Activated T-cell treated with anti-CD3 and anti-CD28 coated beads, Interleukin-2, amount 50 U/mL, for 24 hours (primary cell): Measurements from ENCODE around the gene ESAM.
A peak's percentile ranks its signal among the peaks of the same experiment; 100 is the strongest.

Experiments
- DNase-seq: peaks from one replicate; pipeline ENCODE4 v3.0.0-alpha.2; 2020
- H3K27ac Mint-ChIP-seq: 2 replicates; pipeline ENCODE4 v1.8.0; 2020; ENCODE audit warnings: mild to moderate bottlenecking, mixed read lengths
- H3K27me3 Mint-ChIP-seq: 2 replicates; pipeline ENCODE4 v1.8.0; 2020; ENCODE audit warnings: mixed read lengths
- H3K36me3 Mint-ChIP-seq: 2 replicates; pipeline ENCODE4 v1.8.0; 2020; ENCODE audit warnings: low read depth, mixed read lengths
- H3K4me1 Mint-ChIP-seq: 2 replicates; pipeline ENCODE4 v1.8.0; 2020; ENCODE audit warnings: low read depth, mixed read lengths
- H3K4me3 Mint-ChIP-seq: 2 replicates; pipeline ENCODE4 v1.8.0; 2020; ENCODE audit warnings: mild to moderate bottlenecking, moderate library complexity, mixed read lengths
- H3K9me3 Mint-ChIP-seq: 2 replicates; pipeline ENCODE4 v1.8.0; 2020; ENCODE audit warnings: mixed read lengths

ESAM gene

DNA sequence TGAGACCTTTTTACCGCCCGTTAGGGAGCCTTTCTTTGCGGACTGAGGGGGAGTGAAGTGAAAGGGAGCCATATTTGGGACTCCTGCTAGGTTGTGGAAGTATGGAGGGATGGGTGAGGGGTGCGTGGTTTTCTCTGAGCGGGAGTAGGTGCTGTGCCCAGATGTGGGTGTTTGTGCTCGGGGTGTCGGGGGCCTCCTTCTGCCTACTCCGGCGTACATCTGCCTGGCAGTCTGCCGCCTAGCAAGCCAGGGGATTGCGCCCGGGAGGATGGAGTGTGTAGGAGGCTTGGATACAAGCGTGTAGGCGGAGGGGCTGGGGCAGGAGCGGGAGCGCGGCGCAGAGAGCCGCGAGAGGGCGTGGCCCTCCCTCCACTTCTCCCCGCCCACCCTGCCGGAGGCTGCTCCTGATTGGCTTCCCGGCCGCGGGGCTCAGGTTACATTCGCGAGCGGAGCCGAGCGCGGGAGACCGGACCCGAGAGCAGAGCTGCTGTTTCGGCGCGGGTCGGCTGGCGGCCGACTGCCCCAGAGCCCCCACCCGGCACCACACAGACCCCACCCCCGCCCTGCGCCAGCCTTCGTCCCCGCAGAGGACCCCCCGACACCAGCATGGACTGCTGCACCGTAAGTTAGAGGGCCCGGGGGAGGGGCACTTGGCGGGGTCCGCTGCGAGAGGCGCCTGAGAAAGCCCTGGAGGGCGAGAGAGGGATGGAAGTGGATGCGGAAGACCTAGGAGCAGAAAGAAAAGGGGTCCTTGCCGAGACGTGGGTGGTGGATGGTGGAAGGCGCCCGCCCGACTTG lies 22.4 kb downstream of the ESAM start, which contains the start of gene NRGN:
NRGN (plus strand) TSS at position 464 of the 798 bp plus-strand sequence; CDS start at position 607, 143 bp downstream.
- peak within 1 kb of the TSS; percentile 79 for H3K4me3 Mint-ChIP-seq

GRCh38 chr11:124738713-124739478 lies 23.2 kb downstream of the ESAM start:
- Mint-ChIP-seq H3K4me1 (peaks cover 13% of the 10 kb centered on the region), H3K36me3 (no peaks in the 10 kb centered on the region), H3K27ac (no peak overlapping the region), H3K9me3 (no peaks in the 10 kb centered on the region), H3K4me3 (peak overlapping the region; percentile 79), H3K27me3 (peaks cover 33% of the 10 kb centered on the region)
- DNase-seq = no peak

More for the DNA sequence above, 22.4 kb downstream of the ESAM start, which contains the start of gene NRGN:
- peak within 1 kb of the TSS; percentile 30 for H3K27ac Mint-ChIP-seq
- H3K36me3 Mint-ChIP-seq = no peaks in the 10 kb centered on the region
- H3K9me3 Mint-ChIP-seq = no peaks in the 10 kb centered on the region
- H3K4me1 Mint-ChIP-seq = peaks cover 13% of the 10 kb centered on the region
- peak; percentile 87 for DNase-seq
- peaks cover 33% of the 10 kb centered on the region for H3K27me3 Mint-ChIP-seq

DNA sequence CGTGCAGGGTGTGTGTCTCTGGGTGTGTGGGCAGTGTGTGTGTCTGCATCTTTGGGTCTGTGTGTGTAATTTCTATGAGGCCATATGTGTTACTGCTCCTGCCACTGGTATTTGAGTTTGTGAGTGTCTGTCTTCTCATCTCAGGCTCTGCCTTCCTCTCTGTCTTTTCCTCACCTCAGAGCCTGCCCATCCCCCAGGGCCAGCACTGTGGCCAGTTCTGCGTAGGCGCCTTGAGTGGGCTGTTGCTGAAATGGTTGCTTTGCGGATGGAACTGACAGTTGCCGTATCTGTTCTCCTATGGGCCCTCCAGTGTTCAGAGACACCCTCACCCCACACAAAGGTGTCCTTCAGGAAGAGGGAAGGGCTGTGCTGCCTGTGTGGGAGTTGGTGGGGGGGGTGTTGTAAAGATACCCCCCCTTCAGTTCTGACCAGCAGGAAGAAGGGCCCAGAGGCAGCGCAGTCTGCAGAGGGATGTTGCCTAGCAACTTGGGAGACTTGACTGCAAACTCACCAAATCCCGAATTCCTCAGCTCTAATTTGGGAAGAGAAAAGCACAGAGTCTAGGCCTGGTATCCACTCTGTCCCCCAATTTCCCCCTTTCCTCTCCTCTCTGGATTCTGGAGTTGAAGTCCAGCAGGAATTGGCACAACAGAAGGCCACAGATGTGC lies 24.3 kb downstream of the ESAM start:
- no peak for DNase-seq
- Mint-ChIP-seq H3K27me3 (peaks cover 33% of the 10 kb centered on the region), H3K4me1 (peaks cover 13% of the 10 kb centered on the region), H3K4me3 (no peak overlapping the region), H3K27ac (no peak overlapping the region), H3K36me3 (no peaks in the 10 kb centered on the region), H3K9me3 (no peaks in the 10 kb centered on the region)

DNA sequence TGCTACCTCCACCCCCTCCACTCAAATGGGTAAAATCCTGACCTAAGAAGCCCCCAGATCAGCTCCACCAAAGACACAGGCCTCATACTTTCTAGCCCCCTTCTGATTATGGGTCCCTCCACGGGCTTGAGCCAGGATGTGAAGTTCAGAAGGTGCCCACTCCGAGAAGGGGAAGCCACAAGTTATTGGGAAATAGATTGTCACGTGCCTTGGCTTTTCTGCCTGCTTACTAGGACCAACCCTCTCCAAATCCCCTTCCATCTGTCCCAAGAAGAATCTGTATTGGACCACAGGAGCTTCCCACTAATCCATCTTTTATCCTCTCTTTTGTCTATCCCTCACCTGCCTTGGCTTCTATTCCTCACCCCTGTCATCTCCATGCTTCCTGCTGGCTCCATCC lies 25.4 kb downstream of the ESAM start:
- Mint-ChIP-seq H3K27me3 (peaks cover 31% of the 10 kb centered on the region), H3K4me1 (peaks cover 13% of the 10 kb centered on the region), H3K9me3 (no peaks in the 10 kb centered on the region), H3K4me3 (no peak overlapping the region), H3K36me3 (no peaks in the 10 kb centered on the region), H3K27ac (no peak overlapping the region)
- no peak for DNase-seq

- H3K4me1 Mint-ChIP-seq = no peaks in the 10 kb centered on the region
- no peak for DNase-seq
- H3K27ac Mint-ChIP-seq = no peak overlapping the region
- H3K27me3 Mint-ChIP-seq = no peaks in the 10 kb centered on the region
- no peaks in the 10 kb centered on the region for H3K36me3 Mint-ChIP-seq
- H3K4me3 Mint-ChIP-seq = no peak overlapping the region
- H3K9me3 Mint-ChIP-seq = no peaks in the 10 kb centered on the region
These were observed 29.9 kb downstream of the ESAM start for GRCh38 chr11:124732230-124732629.

DNA sequence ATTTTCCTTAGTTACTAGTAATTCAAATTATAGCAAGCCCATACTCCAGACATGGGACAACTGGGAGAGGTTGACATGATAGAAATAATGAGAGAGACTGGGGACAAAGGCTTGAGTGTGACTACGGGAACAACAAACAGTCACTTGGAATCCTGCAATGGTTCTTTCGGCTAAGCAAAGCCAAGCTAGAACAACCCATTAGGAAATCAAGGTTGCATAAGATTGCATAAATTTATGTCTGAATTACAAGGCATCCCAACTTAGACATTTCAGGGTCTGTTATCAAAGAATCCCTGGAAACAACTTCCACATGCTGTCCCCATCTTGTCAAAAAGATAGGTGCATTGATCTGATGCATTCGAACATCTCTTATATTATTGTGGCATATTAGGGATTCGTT lies 32.5 kb downstream of the ESAM start:
- Mint-ChIP-seq H3K4me3 (no peak overlapping the region), H3K4me1 (peaks cover 10% of the 10 kb centered on the region), H3K27me3 (peaks cover 15% of the 10 kb centered on the region), H3K9me3 (no peaks in the 10 kb centered on the region), H3K36me3 (no peaks in the 10 kb centered on the region), H3K27ac (no peak overlapping the region)
- no peak for DNase-seq

GRCh38 chr11:124728134-124728533 lies 34.0 kb downstream of the ESAM start:
- H3K9me3 Mint-ChIP-seq = no peaks in the 10 kb centered on the region
- H3K4me1 Mint-ChIP-seq = peaks cover 10% of the 10 kb centered on the region
- H3K36me3 Mint-ChIP-seq = no peaks in the 10 kb centered on the region
- H3K27me3 Mint-ChIP-seq = peaks cover 24% of the 10 kb centered on the region
- H3K4me3 Mint-ChIP-seq = no peak overlapping the region
- no peak for DNase-seq
- no peak overlapping the region for H3K27ac Mint-ChIP-seq

DNA sequence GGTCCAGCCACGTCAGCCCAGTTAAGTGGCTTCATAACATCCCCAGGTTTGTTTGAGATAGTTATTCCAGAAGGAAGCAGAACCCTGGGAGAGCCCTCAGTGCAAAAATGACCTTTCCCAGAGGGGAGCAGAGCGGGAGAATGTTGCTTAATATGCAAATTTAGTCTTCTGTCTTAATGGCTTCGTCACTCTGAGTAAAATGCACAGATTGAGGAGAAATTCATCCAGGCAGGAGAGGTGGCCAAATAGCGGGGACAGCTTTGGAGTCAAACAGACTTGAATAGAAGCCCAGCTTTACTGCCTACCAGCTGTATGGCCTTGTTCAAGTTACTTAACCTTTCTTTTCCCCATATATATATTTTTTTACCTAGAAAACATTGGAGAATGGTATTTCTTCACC lies 34.6 kb downstream of the ESAM start:
- Mint-ChIP-seq H3K27me3 (peaks cover 30% of the 10 kb centered on the region), H3K27ac (no peak overlapping the region), H3K4me3 (no peak overlapping the region), H3K9me3 (no peaks in the 10 kb centered on the region), H3K36me3 (no peaks in the 10 kb centered on the region), H3K4me1 (peaks cover 10% of the 10 kb centered on the region)
- no peak for DNase-seq

DNA sequence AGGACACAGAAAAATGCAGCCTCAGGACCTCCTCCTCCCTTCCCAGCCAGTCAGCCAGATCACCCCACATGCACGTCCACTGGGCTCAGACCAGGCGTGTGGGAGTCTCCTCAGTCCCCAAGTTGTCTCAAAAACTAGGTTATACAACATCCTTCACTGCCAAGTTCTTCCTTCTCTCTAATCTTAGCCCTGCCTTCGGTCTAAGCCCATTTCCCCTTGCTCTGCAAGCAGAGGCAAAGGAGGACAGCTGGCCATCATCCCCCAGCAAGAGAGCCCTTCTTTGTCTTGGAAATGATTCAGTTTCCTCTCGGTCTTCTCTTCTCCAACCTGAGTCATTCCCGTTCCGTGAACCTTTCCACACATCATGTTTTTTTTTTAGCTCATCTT lies 36.4 kb downstream of the ESAM start:
- Mint-ChIP-seq H3K9me3 (no peaks in the 10 kb centered on the region), H3K27ac (no peak overlapping the region), H3K27me3 (peaks cover 34% of the 10 kb centered on the region), H3K36me3 (no peaks in the 10 kb centered on the region), H3K4me3 (no peak overlapping the region), H3K4me1 (peaks cover 13% of the 10 kb centered on the region)
- DNase-seq = no peak

DNA sequence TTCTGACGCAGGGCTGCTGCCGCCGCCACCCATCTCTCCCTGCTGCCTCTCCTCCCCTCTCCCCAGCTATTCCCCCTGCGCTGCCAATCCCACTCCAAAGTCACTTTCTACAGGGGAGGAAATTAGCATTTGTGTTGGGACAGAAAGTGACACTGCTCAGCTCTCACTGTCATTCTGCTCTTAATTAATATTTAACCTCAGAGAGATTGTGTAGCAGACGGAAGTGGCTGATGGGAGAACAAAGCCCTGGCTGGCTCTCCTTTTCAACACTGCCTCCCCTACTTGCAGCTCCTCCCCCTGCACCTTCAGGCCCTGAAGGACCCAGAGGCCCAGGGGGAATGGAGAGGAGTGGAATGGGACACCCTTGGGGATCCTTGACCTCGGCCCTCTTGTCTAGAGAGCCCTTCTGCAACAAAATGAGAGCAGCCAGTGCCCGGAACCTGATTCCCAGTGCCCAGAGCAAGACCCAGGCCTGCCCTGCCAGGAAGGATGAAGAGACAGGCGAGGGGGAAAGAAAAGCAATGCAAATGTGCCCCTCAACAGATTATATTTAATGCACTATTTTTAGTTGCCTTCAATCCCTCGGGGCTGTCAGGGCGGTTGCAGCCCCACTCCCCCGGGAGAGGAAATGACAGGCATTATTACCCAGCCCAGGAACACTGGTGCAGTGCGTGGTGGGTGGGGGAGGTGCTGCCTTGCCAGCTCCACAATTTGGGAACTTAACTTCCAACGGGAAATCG lies 36.9 kb downstream of the ESAM start:
- Mint-ChIP-seq H3K4me3 (no peak overlapping the region), H3K36me3 (no peaks in the 10 kb centered on the region), H3K4me1 (peaks cover 13% of the 10 kb centered on the region), H3K27ac (no peak overlapping the region), H3K27me3 (peaks cover 34% of the 10 kb centered on the region), H3K9me3 (no peaks in the 10 kb centered on the region)
- DNase-seq = no peak

DNA sequence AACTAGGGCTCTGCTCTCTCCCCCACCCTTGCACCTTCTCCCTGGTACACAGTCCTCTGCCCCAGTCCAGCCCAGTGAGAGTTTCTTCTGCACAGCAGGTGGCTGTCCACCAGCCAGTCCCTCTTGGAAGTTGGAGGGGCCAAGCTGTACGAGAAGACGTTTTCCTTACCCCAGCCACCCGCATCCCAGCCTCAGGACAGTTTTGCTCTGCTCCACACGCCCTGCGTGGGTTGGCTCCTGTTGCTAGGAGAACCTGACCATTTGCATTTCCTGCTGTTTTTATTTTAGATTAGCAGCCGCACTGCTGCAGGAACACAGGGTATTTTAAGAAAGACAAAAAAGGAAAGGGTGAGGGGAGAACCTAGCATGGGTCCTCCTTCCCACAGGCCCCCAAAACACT lies 39.9 kb downstream of the ESAM start:
- Mint-ChIP-seq H3K4me1 (peaks cover 23% of the 10 kb centered on the region), H3K4me3 (no peak overlapping the region), H3K36me3 (no peaks in the 10 kb centered on the region), H3K27me3 (peaks cover 59% of the 10 kb centered on the region), H3K9me3 (no peaks in the 10 kb centered on the region), H3K27ac (no peak overlapping the region)
- no peak for DNase-seq

- Mint-ChIP-seq H3K36me3 (no peaks in the 10 kb centered on the region), H3K9me3 (no peaks in the 10 kb centered on the region), H3K4me3 (no peak overlapping the region), H3K4me1 (peaks cover 13% of the 10 kb centered on the region), H3K27ac (no peak overlapping the region), H3K27me3 (peaks cover 61% of the 10 kb centered on the region)
- no peak for DNase-seq
These were observed 42.6 kb downstream of the ESAM start for GRCh38 chr11:124719534-124719933.

DNA sequence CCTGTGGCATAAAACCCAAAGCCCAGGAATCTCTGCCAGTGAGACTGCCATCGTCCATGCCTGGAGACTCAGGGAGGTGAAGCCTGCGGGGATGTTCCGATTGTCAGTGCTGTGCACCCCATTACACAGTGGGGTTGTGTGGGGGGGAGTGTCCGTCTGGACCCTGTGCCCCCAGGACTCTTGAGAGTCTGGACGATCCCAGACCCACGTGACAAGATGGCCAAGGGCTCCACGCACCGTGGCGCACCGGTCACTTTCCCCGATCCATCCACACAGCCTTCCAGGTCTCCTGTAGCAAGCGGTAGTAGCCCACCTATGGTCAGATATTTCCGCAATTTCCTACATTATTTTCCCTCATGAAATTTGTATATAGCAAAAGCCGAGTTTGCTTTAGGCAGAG lies 43.3 kb downstream of the ESAM start:
- DNase-seq = no peak
- Mint-ChIP-seq H3K36me3 (no peaks in the 10 kb centered on the region), H3K27me3 (peaks cover 64% of the 10 kb centered on the region), H3K9me3 (no peaks in the 10 kb centered on the region), H3K4me3 (no peak overlapping the region), H3K4me1 (peaks cover 13% of the 10 kb centered on the region), H3K27ac (no peak overlapping the region)
